WERI-Rb-1 (cell line): Measurements from ENCODE around the gene MKRN2.

ENCODE experiments used
- DNase-seq: peaks from one replicate; pipeline ENCODE4 v3.0.0-alpha.2; 2020
- H3K27ac ChIP-seq: fragments of 250-450 bp; sonication (Bioruptor Pico); 2 replicates; pipeline ENCODE4 v1.5.1; 2020; ENCODE audit warnings: mild to moderate bottlenecking, moderate library complexity
- H3K27me3 ChIP-seq: fragments of 250-450 bp; sonication (Bioruptor Pico); 2 replicates; pipeline ENCODE4 v1.5.1; 2021; ENCODE audit warnings: mild to moderate bottlenecking, low read depth, moderate library complexity; ENCODE audit not compliant: insufficient read depth, severe bottlenecking
- H3K36me3 ChIP-seq: fragments of 250-450 bp; sonication (Bioruptor Pico); 2 replicates; pipeline ENCODE4 v1.5.1; 2020; ENCODE audit warnings: mild to moderate bottlenecking, moderate library complexity
- H3K4me3 ChIP-seq: 2 replicates; pipeline ENCODE4 v1.5.1; 2011; ENCODE audit warnings: low read depth, mild to moderate bottlenecking, control low read depth, low read length
- H3K9me3 ChIP-seq: fragments of 250-450 bp; sonication (Bioruptor Pico); 2 replicates; pipeline ENCODE4 v1.5.1; 2021; ENCODE audit warnings: mild to moderate bottlenecking, moderate library complexity; ENCODE audit not compliant: severe bottlenecking
- CTCF ChIP-seq: IDR thresholded peaks from 2 replicates; pipeline ENCODE4 v1.5.1; 2011; ENCODE audit warnings: low read depth, mild to moderate bottlenecking, control low read depth, inconsistent platforms, low read length

Gene MKRN2

GRCh38 chr3:12588039-12589009, 31.4 kb downstream of the MKRN2 start:
- no peak overlapping the region for H3K4me3 ChIP-seq
- no peak overlapping the region for H3K27ac ChIP-seq
- no peak for DNase-seq
- peaks cover 89% of the 10 kb centered on the region for H3K36me3 ChIP-seq
- H3K27me3 ChIP-seq: no peaks in the 10 kb centered on the region
- no peak for TF ChIP-seq CTCF
- no peaks in the 10 kb centered on the region for H3K9me3 ChIP-seq

GRCh38 chr3:12590096-12590495, 33.2 kb downstream of the MKRN2 start:
- TF ChIP-seq CTCF: no peak
- Histone ChIP-seq H3K27ac (no peak overlapping the region), H3K36me3 (peaks cover 88% of the 10 kb centered on the region), H3K9me3 (no peaks in the 10 kb centered on the region), H3K4me3 (no peak overlapping the region), H3K27me3 (no peaks in the 10 kb centered on the region)
- DNase-seq: no peak

GRCh38 chr3:12591456-12591855, 34.6 kb downstream of the MKRN2 start:
- no peak overlapping the region for H3K4me3 ChIP-seq
- H3K27me3 ChIP-seq: no peaks in the 10 kb centered on the region
- peaks cover 87% of the 10 kb centered on the region for H3K36me3 ChIP-seq
- no peak overlapping the region for H3K27ac ChIP-seq
- TF ChIP-seq CTCF: no peak
- H3K9me3 ChIP-seq: no peaks in the 10 kb centered on the region
- DNase-seq: no peak

GRCh38 chr3:12591997-12592715, 35.3 kb downstream of the MKRN2 start:
- TF ChIP-seq CTCF: no peak
- Histone ChIP-seq H3K27ac (no peak overlapping the region), H3K9me3 (no peaks in the 10 kb centered on the region), H3K36me3 (peaks cover 86% of the 10 kb centered on the region), H3K27me3 (no peaks in the 10 kb centered on the region), H3K4me3 (no peak overlapping the region)
- no peak for DNase-seq

GRCh38 chr3:12593473-12593872, 36.6 kb downstream of the MKRN2 start:
- no peak for DNase-seq
- TF ChIP-seq CTCF: no peak
- H3K27ac ChIP-seq: no peak overlapping the region
- no peaks in the 10 kb centered on the region for H3K27me3 ChIP-seq
- peaks cover 90% of the 10 kb centered on the region for H3K36me3 ChIP-seq
- H3K9me3 ChIP-seq: no peaks in the 10 kb centered on the region
- no peak overlapping the region for H3K4me3 ChIP-seq
